HEK293T (cell line): ENCODE results near the gene CARTPT.

Experiments
- BHLHE40 ChIP-seq: fragments of 450-650 bp; IDR thresholded peaks from 2 replicates; pipeline ENCODE4 v1.6.1; 2016; ENCODE audit warnings: mild to moderate bottlenecking, moderate library complexity, borderline replicate concordance
- ELF4 ChIP-seq: fragments of 450-650 bp; IDR thresholded peaks from 2 replicates; pipeline ENCODE4 v1.6.1; 2017; ENCODE audit warnings: antibody characterized with exemption
- FOXA1 ChIP-seq: fragments of 450-650 bp; IDR thresholded peaks from 2 replicates; pipeline ENCODE4 v1.6.1; 2016; ENCODE audit warnings: mild to moderate bottlenecking
- HDGF ChIP-seq: fragments of 450-650 bp; IDR thresholded peaks from 2 replicates; pipeline ENCODE4 v1.6.1; 2017; ENCODE audit warnings: antibody characterized with exemption, borderline replicate concordance
- SP1 ChIP-seq: fragments of 450-650 bp; IDR thresholded peaks from 2 replicates; pipeline ENCODE4 v1.6.1; 2017
- TF ChIP-seq, protein P1 (sequence below): fragments of 450-650 bp; IDR thresholded peaks from 2 replicates; pipeline ENCODE4 v1.6.1; 2016

GRCh38 chr5:71697967-71698366, 21.1 kb upstream of the CARTPT start:
- TF ChIP-seq, protein P1, sequence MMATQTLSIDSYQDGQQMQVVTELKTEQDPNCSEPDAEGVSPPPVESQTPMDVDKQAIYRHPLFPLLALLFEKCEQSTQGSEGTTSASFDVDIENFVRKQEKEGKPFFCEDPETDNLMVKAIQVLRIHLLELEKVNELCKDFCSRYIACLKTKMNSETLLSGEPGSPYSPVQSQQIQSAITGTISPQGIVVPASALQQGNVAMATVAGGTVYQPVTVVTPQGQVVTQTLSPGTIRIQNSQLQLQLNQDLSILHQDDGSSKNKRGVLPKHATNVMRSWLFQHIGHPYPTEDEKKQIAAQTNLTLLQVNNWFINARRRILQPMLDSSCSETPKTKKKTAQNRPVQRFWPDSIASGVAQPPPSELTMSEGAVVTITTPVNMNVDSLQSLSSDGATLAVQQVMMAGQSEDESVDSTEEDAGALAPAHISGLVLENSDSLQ = no peak
- TF ChIP-seq ELF4 = no peak
- TF ChIP-seq BHLHE40 = no peak
- TF ChIP-seq SP1 = no peak
- no peak for TF ChIP-seq FOXA1
- no peak for TF ChIP-seq HDGF
